ENCODE data around the gene SLC44A4.
"Not testable (repeated sequence)": the region's sequence is repeated elsewhere in the genome, so short reads cannot be mapped to it uniquely, and the experiment has no call there.

SLC44A4 gene

DNA sequence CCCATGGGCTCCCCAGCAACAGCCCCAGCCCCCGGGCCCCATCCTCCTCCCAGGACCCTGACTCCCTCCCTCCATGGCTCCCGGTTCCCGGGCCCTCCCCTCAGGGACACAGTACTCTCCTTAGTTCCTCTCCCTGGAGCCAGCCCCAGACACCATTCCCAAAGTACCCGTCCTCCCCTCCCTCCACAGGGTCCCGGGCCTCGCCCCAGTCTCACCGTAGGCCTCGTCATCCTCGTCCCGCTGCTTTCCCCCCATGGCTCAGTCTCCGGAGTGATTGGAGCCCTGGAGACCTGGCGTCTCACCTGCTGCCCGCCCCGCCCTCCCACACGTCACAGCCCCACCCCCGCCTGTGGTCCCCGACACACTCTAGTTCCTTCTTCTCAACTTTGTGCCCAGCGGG lies at the start of gene SLC44A4:
TSS of gene SLC44A4 (minus strand) at position 272 of the 400 bp plus-strand sequence. CDS start at position 255, 17 bp downstream.
- no peak for DNase-seq

DNA sequence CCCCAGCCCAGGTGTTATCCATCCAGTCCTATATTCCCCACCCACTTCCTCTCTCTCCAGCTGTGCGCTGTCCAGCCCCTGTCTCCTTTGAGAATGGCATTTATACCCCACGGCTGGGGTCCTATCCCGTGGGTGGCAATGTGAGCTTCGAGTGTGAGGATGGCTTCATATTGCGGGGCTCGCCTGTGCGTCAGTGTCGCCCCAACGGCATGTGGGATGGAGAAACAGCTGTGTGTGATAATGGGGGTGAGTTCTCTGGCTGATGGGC lies 49.8 kb upstream of the SLC44A4 start:
- DNase-seq, result no peak

DNA sequence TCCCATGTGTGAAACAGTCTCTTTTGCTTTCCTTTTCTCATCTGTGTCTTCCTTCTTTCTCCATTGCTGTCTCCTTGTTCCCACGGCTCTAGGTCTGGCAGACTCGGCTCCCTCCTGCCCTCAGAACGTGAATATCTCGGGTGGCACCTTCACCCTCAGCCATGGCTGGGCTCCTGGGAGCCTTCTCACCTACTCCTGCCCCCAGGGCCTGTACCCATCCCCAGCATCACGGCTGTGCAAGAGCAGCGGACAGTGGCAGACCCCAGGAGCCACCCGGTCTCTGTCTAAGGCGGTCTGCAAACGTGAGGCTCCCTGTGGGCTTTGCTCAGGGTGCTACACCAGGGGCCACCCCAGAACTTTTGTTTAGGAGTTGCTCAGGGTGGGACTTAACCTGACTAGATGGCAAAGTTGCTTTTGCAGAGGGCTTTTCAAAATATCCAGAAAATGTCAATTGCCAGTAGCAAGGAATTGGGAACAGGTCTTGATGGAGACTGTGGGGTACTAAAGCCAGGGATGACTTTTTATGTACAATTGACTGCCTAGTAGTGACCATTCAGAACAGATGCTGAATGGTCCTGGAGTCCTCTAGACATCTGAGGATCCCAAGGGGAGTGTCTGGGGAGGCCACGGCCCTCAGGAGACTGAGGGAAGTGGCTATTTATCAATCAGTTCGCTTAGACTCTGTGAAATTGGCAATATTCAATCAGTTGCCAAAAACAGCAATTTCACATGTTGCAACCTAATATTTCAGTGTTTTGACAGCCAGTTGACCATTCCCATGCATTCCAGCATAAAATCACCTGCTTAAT lies 49.3 kb upstream of the SLC44A4 start:
- DNase-seq, result no peak

DNA sequence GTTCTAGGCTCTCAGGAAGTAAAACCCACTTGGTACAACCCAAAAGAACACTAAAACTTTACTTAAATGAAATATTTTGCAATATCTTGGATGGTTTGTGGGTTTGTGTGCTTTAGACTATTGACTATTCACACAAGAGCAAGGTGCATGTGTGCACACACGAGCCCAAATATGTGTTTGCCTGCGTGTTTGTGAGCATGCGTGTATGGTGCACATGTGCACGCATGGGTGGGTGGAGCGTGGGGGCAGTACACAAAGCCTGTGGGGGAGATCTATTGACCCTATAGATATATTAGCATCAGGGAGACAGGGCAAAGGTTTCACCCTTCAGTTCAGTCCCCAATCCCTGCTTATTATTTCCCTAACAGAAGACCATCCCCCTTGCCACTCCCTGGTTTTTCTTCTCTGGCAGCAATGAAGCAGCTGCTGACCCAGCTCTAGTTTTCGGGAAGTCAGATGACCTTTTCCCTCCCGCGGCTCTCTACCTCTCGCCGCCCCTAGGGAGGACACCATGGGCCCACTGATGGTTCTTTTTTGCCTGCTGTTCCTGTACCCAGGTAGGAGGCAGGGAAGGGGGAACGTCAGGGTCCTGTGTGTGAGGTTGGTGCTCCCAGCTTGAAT lies 48.6 kb upstream of the SLC44A4 start, which contains the start of gene C2:
TSS of gene C2 (plus strand) at position 476 of the 621 bp plus-strand sequence. CDS start at position 512, 36 bp downstream.
- no peak for DNase-seq

DNA sequence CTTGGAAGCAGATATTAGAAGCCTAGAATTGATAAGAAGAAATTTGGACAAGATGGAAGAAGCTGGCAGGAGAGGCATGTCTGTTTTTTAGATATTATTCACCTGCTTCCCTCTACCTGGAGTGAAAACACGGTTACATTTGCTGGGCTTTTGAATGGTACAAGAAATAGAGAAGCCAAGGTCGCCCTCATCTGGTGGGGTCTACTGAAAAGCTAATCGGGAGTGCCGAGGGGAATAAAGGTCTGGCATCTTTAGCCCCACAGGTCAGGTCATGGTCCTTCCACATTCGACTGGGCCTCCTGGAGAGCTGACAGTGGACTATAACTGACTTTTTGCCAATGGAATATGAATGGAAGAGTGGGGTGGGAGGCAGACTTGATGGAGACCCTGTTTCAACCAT lies 44.1 kb upstream of the SLC44A4 start:
- DNase-seq, result no peak

DNA sequence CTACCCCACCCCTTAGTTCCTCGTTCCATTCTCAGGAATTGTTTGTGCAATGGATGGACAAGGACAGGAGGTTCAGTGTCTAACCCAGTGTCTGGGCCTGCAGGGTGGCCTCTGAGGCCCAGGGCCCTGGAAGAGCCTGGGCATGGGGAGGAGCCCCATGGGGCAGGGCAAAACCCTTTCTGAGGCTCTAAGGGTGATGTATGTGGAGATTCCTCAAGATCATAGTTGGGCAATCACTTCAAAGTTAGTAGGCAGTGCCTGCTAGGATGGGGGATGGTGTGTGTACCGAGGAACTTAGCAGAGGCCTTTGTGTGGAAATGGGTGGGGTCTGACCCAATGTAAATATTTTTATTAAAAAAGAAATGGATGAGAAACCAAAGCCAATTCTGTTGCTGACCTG lies 42.0 kb upstream of the SLC44A4 start:
- DNase-seq, result no peak

DNA sequence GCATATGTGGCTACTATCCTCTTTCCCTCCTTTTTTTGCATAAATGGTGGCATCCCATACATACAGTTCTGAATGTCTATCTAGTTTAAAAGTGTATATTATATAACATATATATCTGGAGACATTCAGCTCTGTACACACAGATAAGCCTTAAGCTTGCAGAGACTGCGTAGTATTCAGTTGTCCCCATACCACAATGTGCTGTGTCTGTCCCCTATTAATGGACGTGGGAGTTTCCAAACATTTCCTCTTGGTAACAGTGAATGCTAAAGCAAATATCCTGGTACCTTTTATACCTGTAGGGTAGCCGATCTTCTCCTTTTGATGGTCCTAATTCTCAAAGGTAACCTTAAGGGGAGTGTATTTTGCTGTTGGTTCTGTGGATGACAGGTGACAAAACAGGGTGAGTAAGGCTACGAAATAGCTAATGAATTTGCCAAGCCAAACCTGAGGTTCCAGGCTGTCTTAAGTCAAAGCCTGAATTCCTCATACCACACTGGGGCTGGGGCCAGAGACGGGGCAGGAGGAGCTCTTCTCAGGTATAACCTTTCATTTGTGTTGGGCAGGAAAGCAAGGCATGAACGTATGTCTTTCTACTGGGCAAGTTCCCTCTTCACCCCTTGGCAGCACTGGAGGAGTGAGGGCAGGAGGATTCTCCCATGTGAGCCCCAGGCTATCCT lies 41.0 kb upstream of the SLC44A4 start:
- no peak for DNase-seq

DNA sequence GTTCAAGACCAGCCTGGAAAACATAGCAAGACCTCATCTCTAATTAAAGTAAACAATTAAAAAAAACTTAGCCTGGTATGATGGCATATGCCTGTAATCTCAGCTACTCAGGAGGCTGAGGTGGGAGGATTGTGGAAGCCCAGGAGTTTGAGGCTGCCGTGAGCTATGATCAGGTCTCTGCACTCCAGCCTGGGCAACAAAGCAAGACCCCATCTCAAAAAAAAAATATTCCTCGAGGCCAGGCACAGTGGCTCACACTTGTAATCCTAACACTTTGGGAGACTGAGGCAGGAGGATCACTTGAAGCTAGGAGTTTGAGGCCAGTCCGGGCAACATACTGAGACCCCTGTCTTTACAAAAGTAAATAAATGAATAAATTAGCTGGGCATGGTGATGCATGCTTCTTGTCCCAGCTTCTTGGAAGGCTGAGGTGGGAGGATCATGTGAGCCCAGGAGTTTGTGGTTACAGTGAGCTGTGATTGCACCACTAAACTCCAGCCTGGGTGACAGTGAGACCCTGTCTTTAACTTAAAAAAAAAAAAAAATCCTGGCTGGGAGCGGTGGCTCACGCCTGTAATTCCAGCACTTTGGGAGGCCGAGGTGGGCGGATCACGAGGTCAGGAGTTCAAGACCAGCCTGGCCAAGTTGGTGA lies 39.4 kb upstream of the SLC44A4 start:
- DNase-seq, result no peak

DNA sequence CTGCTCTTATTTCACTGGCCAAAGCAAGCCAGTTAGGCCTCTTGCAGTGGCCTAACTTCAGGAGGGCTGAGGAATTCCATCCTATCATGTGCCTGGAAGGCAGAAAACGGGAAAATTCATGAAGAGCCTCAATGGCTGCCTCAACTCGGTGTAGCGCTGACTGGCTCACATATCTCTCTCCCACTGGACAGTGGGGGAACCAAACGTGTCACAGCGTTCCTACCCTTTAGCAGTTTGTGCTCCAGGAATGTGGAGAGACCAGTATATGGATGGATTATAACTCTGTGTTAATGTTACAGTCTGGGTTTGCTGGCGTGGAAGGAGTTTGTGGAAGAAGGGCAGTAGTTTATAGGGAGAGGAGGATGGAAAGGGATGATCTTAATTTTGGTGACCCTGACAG lies 37.0 kb upstream of the SLC44A4 start:
- DNase-seq, result no peak

DNA sequence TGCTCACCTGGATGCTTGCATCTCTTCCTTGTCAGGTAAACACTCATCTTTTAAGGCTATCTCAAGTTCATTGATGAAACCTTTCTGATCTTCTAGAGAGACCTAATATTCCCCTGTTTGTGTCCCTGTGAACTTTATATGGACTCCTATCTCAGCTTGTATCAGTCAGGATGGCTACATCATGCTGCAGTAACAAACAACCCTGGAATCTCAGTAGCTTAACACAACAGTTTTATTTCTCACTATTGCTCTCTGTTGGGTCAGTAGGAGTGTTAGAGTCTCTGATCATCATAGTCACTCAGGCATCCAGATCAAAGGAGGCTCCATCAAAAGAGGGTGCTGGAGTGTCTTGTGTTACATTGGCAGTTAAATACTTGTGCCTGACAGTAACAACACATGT lies 36.6 kb upstream of the SLC44A4 start:
- no peak for DNase-seq

DNA sequence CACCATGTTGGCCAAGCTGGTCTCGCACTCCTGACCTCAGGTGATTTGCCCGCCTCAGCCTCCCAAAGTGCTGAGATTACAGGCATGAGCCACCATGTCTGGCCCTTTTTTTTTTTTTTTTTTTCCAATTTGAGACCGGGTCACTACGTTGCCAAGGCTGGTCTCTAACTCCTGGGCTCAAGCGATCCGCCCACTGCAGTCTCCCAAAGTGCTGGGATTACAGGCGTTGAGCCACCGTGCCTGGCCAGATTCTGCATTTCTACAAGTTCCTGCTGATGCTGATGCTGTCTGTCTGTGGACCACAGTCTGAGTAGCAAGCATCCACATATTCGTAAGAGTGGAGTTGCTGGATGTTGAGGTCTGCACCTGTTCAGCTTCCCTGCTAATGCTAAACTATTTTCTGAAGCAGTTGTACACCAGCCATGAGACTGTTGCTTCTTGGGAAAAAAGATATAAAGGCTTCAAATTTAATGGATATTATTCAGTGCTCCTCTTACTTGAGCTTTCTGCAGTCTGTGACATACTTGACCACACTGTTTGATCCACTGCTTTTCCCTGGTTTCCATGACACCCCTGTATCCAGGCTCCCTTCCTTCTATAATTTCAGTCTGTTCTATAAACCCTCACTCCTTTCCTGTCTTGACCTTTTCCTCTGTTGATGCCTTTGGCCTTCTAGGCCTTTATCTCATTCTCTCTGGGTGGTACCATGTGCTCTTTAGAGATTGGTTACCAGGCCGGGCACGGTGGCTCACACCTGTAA lies 33.2 kb upstream of the SLC44A4 start:
- DNase-seq, result no peak

DNA sequence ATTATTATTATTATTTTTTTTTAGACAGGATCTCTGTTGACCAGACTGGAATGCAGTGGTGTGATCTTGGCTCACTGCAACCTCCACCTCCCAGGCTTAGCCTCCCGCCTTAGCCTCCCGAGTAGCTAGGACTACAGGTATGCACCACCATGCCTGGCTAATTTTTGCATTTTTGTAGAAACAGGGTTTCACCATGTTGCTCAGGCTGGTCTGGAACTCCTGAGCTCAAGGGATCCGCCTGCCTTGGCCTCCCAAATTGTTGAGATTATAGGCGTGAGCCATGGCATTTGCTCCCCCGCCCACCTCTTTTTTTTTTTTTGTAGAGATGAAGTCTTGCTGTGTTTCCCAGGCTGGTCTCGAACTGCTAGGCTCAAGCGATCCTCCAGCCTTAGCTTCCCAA lies 30.5 kb upstream of the SLC44A4 start:
- DNase-seq, result not testable (repeated sequence)

DNA sequence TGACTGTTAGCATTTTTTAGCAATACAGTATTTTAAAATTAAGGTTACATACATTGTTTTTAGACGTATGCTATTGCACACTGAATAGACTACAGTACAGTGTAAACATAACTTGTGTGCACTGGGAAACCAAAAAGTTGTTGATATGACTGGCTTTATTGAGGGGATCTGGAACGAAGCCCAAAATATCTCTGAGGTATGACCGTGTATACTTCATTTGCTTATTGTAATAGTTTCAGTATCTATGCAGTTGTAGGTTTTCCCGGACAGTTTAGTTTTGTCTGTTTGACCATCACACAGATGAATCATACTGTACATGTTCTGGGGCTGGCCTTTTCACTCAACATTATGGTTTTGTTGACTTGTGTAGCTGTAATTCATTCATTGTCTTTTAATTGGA lies 30.0 kb upstream of the SLC44A4 start:
- DNase-seq, result no peak

DNA sequence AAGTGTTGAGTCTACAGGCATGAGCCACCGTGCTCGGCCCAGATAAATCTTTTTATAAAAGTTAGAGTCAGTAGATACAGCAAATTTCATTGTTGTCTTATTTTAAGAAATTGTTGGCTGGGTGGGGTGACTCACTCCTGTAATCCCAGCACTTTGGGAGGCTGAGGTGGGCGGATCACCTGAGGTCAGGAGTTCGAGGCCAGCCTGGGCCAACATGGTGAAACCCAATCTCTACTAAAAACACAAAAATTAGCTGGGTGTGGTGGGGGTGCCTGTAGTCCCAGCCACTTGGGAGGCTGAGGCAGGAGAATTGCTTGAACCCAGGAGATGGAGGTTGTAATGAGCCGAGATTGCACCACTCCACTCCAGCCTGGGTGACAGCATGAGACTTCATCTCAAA lies 29.5 kb upstream of the SLC44A4 start:
- DNase-seq, result not testable (repeated sequence)

DNA sequence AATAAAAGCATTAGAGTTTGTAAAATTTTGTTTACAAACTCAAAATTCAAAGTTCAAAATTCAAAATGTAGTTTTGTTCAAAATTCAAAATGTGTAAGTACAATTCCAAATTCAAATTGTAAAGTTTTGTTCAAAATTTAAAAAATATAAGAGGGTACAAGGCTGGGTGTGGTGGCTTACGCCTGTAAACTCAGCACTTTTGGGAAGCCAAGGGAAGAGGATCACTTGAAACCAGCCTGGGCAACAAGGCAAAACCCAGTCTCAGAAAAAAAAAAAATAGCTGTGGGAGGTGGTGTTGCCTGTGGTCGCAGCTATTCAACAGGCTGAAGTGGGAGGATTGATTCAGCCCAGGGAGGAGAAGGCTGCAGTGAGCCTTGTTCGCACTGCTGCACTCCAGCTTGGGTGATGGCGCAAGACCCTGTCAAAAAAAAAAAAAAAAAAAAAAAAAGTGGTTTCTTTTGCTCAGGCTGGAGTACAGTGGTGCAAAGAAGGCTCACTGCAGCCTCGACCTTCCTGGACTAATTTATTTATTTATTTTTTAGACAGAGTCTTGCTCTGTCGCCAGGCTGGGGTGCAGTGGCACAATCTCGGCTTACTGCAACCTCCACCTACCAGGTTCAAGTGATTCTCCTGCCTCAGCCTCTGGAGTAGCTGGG lies 28.5 kb upstream of the SLC44A4 start:
- DNase-seq, result no peak

DNA sequence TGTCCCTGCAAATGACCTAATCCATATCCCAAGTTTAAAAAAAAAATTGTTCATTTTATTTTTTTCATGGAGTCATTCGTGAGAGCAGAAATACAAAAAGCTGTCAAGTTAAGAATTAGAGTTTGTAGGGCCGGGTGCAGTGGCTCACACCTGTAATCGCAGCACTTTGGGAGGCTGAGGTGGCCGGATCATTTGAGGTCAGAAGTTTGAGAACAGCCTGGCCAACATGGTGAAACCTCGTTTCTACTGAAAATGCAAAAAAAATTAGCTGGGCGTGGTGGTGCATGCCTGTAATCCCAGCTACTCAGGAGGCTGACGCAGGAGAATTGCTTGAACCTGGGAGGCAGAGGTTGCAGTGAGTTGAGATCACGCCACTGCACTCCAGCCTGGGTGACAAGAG lies 27.9 kb upstream of the SLC44A4 start:
- DNase-seq, result not testable (repeated sequence)

DNA sequence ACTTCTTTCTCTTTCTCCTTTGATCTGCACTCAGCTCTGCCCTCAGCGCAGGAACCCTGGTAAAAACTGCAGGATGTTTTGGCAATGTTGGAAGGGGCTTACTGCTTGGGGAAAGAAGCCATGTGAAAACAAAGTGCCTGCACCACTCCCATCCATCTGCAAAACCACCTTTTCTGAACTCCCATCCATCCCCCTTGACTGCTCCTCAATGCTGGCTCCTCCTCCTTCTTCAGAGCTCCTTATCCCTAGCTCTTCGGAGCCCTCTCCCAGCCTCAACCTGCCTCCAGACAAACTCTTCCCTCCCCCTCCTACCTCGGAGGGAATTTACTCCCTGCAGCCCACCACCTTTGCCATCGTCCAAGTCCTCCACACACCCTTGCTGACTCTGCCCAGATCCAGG lies 27.3 kb upstream of the SLC44A4 start:
- DNase-seq, result no peak

DNA sequence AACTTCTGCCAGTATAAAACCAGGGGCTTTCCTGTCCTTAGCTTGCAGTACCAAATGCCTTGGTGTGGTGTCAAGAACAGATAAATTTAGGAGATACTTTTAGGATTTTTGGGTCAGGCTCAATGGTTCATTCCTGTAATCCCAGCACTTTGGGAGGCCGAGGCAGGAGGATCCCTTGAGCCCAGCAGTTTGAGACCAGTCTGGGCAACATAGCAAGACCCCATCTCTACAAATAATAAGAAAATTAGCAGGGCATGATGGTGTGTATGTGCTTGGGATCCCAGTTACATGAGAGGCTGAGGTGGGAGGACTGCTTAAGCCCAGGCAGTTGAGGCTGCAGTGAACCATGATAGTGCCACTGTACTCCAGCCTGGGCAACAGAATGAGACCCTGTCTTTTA lies 26.2 kb upstream of the SLC44A4 start:
- DNase-seq, result no peak

DNA sequence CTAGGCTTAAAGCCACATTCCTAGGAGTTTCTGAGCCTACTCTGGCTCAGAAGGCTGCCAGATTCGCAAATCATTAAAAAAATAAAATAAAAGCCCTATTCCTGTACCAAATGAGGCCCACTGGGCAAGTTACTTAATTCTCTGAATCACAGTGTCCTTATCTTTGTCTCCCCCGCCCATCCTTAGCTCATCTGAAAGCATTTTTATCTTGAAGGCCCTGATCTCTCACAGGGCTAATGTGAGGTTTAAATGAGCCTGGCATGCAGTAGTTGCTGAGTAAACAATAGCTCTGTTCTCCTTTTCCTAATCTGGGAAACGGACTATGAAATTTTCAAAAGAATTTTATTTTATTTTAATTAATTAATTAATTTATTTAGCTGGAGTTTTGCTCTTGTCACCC lies 25.2 kb upstream of the SLC44A4 start:
- DNase-seq, result no peak

DNA sequence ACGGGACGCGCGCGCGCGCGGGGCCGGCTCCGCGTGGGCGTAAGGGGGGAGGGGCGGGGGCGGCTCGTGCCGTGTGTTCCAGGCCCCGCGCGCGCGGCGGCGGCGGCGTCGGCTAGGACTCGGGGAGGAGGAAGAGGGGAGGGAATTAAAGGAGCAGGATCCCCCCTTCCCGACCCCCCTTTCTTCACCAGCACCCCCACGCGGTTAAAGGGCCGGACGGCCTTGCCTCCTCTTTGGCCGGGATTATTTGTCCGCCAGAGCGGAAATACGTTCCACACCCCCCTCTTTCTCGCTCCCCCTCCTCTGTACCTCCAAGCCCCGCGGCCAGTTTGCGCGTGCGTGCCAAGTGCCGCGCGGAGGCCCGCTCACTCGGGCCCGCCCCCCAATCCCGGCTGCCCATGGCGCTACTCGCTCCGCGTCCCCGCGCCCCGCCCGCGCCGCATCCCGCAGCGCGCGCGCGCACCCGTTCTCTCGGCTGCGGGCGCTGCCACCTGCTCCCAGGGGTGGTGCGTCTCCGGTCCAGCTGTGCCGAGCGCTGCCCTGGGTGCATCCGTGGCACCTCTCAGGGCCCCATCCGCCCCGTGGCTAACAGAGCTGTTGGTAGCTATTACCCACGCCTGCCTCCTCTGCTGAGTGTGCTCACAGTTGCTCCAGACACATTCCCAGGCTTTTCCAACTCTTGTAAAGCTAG lies 23.3 kb upstream of the SLC44A4 start, which contains the start of gene ZBTB12:
TSS of gene ZBTB12 (minus strand) at position 134 of the 691 bp plus-strand sequence. CDS start 781 bp downstream, outside the sequence.
- peak; percentile 86 to 90 for DNase-seq

DNA sequence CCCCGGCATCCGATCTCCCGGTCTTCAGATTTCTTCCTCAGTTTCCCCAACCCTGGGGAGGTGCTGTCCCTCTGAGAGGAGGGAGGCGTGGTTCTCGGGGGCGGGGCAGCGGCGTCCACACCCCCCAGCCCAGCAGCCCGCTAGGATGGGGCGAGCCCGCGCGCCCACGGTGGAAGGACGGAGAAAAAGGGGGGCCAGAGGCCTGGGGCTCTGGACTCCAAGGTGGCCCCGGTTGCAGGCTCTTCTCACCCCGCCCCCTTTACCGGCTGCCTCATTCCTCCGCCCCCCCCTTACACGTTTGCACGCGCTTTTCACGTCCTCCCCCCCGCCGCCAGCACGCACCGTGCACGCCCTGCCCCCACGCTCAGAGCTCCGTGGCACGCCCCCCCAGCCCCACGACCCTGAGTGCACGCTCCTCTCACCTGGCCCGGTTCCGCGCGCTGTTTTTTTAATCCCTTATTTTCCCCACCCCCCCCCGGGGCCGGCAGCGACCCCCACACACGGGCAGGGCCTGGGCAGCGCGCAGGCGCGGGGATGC lies 22.7 kb upstream of the SLC44A4 start:
- DNase-seq, result no peak

All from NCI-H187 (cell line).